GM13977 (cell line): Measurements from ENCODE around the gene PGM2L1.

Source experiments
- DNase-seq: peaks from one replicate; pipeline ENCODE4 v3.0.0; 2012; ENCODE audit warnings: low spot score
- CTCF ChIP-seq: IDR thresholded peaks from 2 replicates; pipeline ENCODE4 v1.5.1; 2012; ENCODE audit warnings: mild to moderate bottlenecking, control low read depth; ENCODE audit not compliant: insufficient read depth; ENCODE audit errors: extremely low read depth, missing control alignments
- in situ Hi-C: fragments of 300-500 bp; cut with MboI; formaldehyde crosslinking; loops from one replicate; pipeline ENCODE4 v1.12.0; 2022; ENCODE audit warnings: low sequenced_read_pairs, low pct_unique_long_range_greater_than_20kb, mixed read lengths, inconsistent platforms; ENCODE audit not compliant: unreplicated experiment

Gene PGM2L1

GRCh38 chr11:74310857-74311256, 87.4 kb downstream of the PGM2L1 start:
- DNase-seq = no peak
- no peak for TF ChIP-seq CTCF
- in situ Hi-C loops = loop anchor here (25.0 kb wide), 1 partner anchor 349 kb away; the partner anchor contains the start of gene DNAJB13

GRCh38 chr11:74307434-74307833, 90.8 kb downstream of the PGM2L1 start:
- in situ Hi-C loops = loop anchor here (25.0 kb wide), 1 partner anchor 345 kb away; the partner anchor contains the start of gene DNAJB13
- DNase-seq = no peak
- TF ChIP-seq CTCF = no peak

GRCh38 chr11:74306435-74307175, 91.6 kb downstream of the PGM2L1 start:
- in situ Hi-C loops = loop anchor here (25.0 kb wide), 1 partner anchor 344 kb away; the partner anchor contains the start of gene DNAJB13
- no peak for TF ChIP-seq CTCF
- no peak for DNase-seq

- DNase-seq = no peak
- in situ Hi-C loops = no loop called here
- TF ChIP-seq CTCF = no peak
Observed at GRCh38 chr11:74299015-74299414, 99.2 kb downstream of the PGM2L1 start.

- in situ Hi-C loops = no loop called here
- TF ChIP-seq CTCF = no peak
- no peak for DNase-seq
Observed at GRCh38 chr11:74297484-74297883, 100.7 kb downstream of the PGM2L1 start.

- no peak for DNase-seq
- in situ Hi-C loops = no loop called here
Observed at GRCh38 chr11:74288911-74289310, 109.3 kb downstream of the PGM2L1 start.

More at GRCh38 chr11:74288911-74289310, 109.3 kb downstream of the PGM2L1 start:
- TF ChIP-seq CTCF = no peak
